ENCODE measurements around the gene CCDC27. TPM values are rescaled to one million over a fixed set of nuclear protein-coding genes. Genes with fewer than 3 reads are reported as not detected.

Gene CCDC27
- total and polyA plus RNA-seq, 2 of the 13 experiments (the other 11 are each of a cell fraction or from before 2014, with no cell fraction given): not detected

- TF ChIP-seq ZNF703 (CRISPR knock-in tag; IDR thresholded peaks at IDR 0.05; ENCODE audit: borderline replicate concordance) (no peak), HNF4A (CRISPR knock-in tag; IDR thresholded peaks at IDR 0.05) (no peak), ZNF782 (CRISPR knock-in tag; IDR thresholded peaks at IDR 0.05; ENCODE audit: borderline replicate concordance) (peak; percentile 23; the same call in 1 of the 2 replicates), EP300 (IDR thresholded peaks at IDR 0.05; ENCODE audit: low read depth in 2 of 2, low read length in 2 of 2) (no peak), EP300 (CRISPR knock-in tag; IDR thresholded peaks at IDR 0.05; ENCODE audit: borderline replicate concordance) (no peak), THYN1 (CRISPR knock-in tag; IDR thresholded peaks at IDR 0.05; ENCODE audit: borderline replicate concordance, low read depth) (no peak), ZNF660 (CRISPR knock-in tag; IDR thresholded peaks at IDR 0.05; ENCODE audit: borderline replicate concordance, low read depth) (no peak), BCL6 (CRISPR knock-in tag; IDR thresholded peaks at IDR 0.05) (0 out of 2 replicates have a peak, but pooled peaks have one; percentile 12), SALL2 (CRISPR knock-in tag; IDR thresholded peaks at IDR 0.05) (0 out of 2 replicates have a peak, but pooled peaks have one; percentile 15), ZNF225 (CRISPR knock-in tag; IDR thresholded peaks at IDR 0.05) (0 out of 2 replicates have a peak, but pooled peaks have one; percentile 34), ZNF781 (CRISPR knock-in tag; IDR thresholded peaks at IDR 0.05; ENCODE audit: borderline replicate concordance, not compliant biosample characterization) (peak; percentile 34), ZNF543 (CRISPR knock-in tag; IDR thresholded peaks at IDR 0.05) (0 out of 2 replicates have a peak, but pooled peaks have one; percentile 28), SIX1 (CRISPR knock-in tag; IDR thresholded peaks at IDR 0.05; ENCODE audit: borderline replicate concordance) (no peak), TFAP4 (IDR thresholded peaks at IDR 0.05; ENCODE audit: borderline replicate concordance, low read depth) (no peak), ZNF567 (CRISPR knock-in tag; IDR thresholded peaks at IDR 0.05; ENCODE audit: borderline replicate concordance) (no peak), MXI1 (IDR thresholded peaks at IDR 0.05; ENCODE audit: borderline replicate concordance, low read depth, low read length) (peak; percentile 73; the same call in 1 of the 3 replicates), UBTF (CRISPR knock-in tag; IDR thresholded peaks at IDR 0.05) (peak; percentile 78; the same call in 1 of the 2 replicates), FOXJ3 (CRISPR knock-in tag; IDR thresholded peaks at IDR 0.05; ENCODE audit: borderline replicate concordance) (no peak), ZBTB8A (CRISPR knock-in tag; IDR thresholded peaks at IDR 0.05; ENCODE audit: borderline replicate concordance, low read depth) (no peak), REST (IDR thresholded peaks at IDR 0.05; ENCODE audit: borderline replicate concordance in 1 of 2, low read depth in 1 of 2, low read length in 2 of 2) (no peak), PITX1 (CRISPR knock-in tag; IDR thresholded peaks at IDR 0.05) (0 out of 2 replicates have a peak, but pooled peaks have one; percentile 9), NONO (IDR thresholded peaks at IDR 0.05) (no peak), NONO (CRISPR knock-in tag; conservative IDR thresholded peaks at IDR 0.05) (peak; percentile 43; the same call in 1 of the 2 replicates)
These were observed 19.9 kb downstream of the CCDC27 start (continued) for GRCh38 chr1:3772027-3772714.
